Measurements from ENCODE around the gene TTC39B.

Gene TTC39B

DNA sequence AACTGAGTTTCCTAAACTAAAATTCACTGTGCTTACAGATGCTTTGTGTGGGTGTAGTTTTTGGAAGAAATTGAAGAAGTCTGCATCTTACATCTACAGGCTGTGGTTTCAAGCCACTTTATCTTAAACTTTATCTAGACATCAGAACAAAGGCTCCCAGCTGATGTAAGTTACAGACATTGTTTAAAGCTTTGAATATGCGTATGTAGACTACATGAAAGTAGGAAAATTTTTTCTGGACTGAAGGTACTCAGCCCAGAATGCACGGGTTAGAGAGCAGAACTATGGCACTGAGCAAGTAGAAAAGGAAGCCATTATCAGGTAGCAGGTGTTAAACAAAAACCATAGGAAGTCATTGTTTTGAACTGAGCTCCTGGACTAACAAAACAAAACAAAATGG is 185.4 kb downstream of the TTC39B start:
- DNase-seq, result no peak

DNA sequence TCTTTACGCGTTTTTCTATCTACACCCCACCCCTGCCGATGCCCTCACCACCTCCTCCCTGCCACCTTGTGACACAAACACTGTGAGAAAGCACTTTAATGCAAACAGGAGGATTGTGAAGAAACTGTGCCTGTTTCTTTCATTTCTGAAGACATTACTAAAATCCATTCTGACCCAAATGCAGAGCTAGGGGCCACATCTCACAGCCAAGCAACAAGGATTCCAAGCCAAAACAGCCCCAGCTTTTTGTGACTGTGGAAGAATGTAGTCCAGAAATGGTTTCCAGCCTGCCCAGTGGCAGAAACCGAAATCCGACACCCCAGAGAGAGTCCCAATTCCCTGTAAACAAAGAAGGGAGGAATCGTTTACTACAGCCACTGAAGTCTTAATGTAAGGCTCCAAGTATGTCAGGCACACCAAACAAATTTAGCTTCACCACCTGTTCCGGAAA is 190.9 kb downstream of the TTC39B start:
- no peak for DNase-seq

DNA sequence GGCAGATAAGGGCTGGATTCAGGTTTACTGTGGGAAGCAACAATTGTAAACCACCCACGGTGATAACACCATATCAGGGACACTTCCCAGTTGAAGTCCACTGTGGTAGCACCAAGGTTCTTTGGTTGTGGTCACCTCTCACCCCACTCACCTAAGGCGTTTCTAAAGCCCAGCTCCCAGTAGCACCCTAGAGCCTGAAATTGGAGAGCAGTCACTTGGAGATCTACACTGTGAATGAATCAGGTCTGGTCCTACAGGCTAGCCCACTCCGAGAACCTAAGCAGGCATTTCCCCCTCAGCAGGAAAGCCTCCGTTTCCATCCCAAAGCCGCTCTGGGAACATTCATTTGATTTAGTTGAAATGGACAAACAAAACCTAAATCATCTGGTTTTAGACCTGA is 191.3 kb downstream of the TTC39B start:
- no peak for DNase-seq

DNA sequence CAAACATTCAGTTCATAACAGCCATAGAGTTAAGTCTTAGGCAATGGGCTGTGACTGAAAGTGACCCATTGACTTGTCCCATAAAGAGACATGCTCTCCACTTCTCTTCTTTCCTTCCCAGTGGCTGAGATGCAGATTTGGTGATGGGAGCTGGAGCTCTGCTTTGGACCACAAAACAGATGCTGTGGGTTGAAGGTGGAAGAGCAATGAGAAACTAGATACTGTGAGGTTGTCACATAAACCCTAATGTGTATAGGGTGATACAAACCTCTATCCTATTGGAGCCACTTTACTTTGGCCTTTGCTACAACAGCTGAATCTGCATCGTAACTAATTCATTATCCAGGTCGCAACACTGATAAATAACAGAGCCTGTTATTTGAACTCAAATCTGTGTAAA is 192.0 kb downstream of the TTC39B start:
- DNase-seq, result no peak
